Frontal cortex (tissue), 4 donors: ENCODE data around the gene PRAC2. TPM values are rescaled to one million over a fixed set of nuclear protein-coding genes. Genes with fewer than 3 reads are reported as not detected.

Experiments
- DNase-seq, 2 donors: peaks; one replicate each; pipeline ENCODE4 v3.0.0; 2012; ENCODE audit warnings: low spot score in 2 of 2
- FAIRE-seq: peaks from 2 replicates; lab custom pipeline; 2012; peaks lifted over from hg19 to GRCh38; lab: Jason Lieb, UNC
- total RNA-seq: library from RNA; depleted of rRNA; stranded (reverse); fragments of >200 nt; gene quantifications from one replicate; pipeline ENCODE4 v1.2.3, GENCODE V29; 2014
- donor health status: control.
- donor health status: control.
- donor health status: control.

PRAC2 gene
- total RNA-seq, 1 donor from 2014 or later = not detected

GRCh38 chr17:48732688-48733629 is 10.0 kb downstream of the PRAC2 start:
- DNase-seq = no peak
- FAIRE-seq = no peak

GRCh38 chr17:48733632-48734328 is 10.8 kb downstream of the PRAC2 start:
- DNase-seq = no peak
- no peak for FAIRE-seq

- DNase-seq (no peak), FAIRE-seq (no peak)
Observed at GRCh38 chr17:48734333-48735061, 11.5 kb downstream of the PRAC2 start.

- DNase-seq (no peak), FAIRE-seq (no peak)
Observed at GRCh38 chr17:48735062-48735351, 12.0 kb downstream of the PRAC2 start.

- no peak for FAIRE-seq
Observed at GRCh38 chr17:48737330-48738043, 14.5 kb downstream of the PRAC2 start.

GRCh38 chr17:48738424-48738802 is 15.4 kb downstream of the PRAC2 start:
- DNase-seq (no peak), FAIRE-seq (no peak)

More at GRCh38 chr17:48737330-48738043, 14.5 kb downstream of the PRAC2 start:
- no peak for DNase-seq

- DNase-seq = no peak
- FAIRE-seq = no peak
Observed at GRCh38 chr17:48738803-48739526, 16.0 kb downstream of the PRAC2 start.

GRCh38 chr17:48740537-48740936 is 17.6 kb downstream of the PRAC2 start:
- FAIRE-seq (no peak), DNase-seq (no peak)

GRCh38 chr17:48745381-48746275 is 22.6 kb downstream of the PRAC2 start:
- FAIRE-seq = no peak

GRCh38 chr17:48746916-48747444 is 24.0 kb downstream of the PRAC2 start:
- FAIRE-seq = no peak
- DNase-seq = no peak

More at GRCh38 chr17:48745381-48746275, 22.6 kb downstream of the PRAC2 start:
- DNase-seq = no peak

GRCh38 chr17:48747445-48748363 is 24.7 kb downstream of the PRAC2 start:
- FAIRE-seq = no peak

GRCh38 chr17:48748718-48749566 is 26.0 kb downstream of the PRAC2 start:
- FAIRE-seq (peak; percentile 17), DNase-seq (no peak)

More at GRCh38 chr17:48747445-48748363, 24.7 kb downstream of the PRAC2 start:
- DNase-seq = no peak

- DNase-seq (no peak), FAIRE-seq (no peak)
Observed at GRCh38 chr17:48749621-48750553, 26.9 kb downstream of the PRAC2 start.

GRCh38 chr17:48751172-48751571 is 28.2 kb downstream of the PRAC2 start:
- FAIRE-seq (no peak), DNase-seq (no peak)
